ENCODE results near the gene CERS6. TPM values are rescaled to one million over a fixed set of nuclear protein-coding genes. Genes with fewer than 3 reads are reported as not detected.

CERS6 gene
- total and polyA plus RNA-seq, 2 of the 8 experiments (the other 6 are each of a cell fraction or from before 2014, with no cell fraction given): 6.8 to 28.2 TPM

DNA sequence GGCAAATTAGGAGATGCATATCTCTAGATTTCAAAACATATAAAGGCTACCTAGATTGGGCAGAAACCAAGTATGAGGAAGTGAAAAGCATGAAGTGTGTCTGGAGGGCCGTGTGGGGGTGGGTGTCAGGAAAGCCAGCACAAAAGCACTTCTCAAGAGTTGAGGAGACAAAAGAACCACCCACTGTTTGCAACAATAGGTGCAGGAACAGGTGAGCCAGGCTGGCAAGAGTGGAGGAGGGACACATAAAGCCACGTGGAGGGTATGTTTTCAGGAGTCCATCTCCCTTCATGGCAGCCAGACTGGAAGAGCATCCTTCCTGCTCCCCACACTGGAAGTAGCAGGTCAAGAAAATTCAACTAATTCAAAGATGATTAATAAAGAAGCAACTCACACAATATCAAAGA is 96.4 kb downstream of the CERS6 start (continued):
- TF ChIP-seq PHF8 (conservative IDR thresholded peaks at IDR 0.05; ENCODE audit: low read depth, low read length) (no peak), CHD2 (IDR thresholded peaks at IDR 0.05; ENCODE audit: low read length) (peak; percentile 37), RXRA (IDR thresholded peaks at IDR 0.05; ENCODE audit: insufficient read depth, low read depth, low read length) (no peak)
